ENCODE measurements around the gene COX4I1. TPM values are rescaled to one million over a fixed set of nuclear protein-coding genes. Genes with fewer than 3 reads are reported as not detected.

The COX4I1 gene
- total RNA-seq, 1 experiment from 2014 or later = 673 TPM

DNA sequence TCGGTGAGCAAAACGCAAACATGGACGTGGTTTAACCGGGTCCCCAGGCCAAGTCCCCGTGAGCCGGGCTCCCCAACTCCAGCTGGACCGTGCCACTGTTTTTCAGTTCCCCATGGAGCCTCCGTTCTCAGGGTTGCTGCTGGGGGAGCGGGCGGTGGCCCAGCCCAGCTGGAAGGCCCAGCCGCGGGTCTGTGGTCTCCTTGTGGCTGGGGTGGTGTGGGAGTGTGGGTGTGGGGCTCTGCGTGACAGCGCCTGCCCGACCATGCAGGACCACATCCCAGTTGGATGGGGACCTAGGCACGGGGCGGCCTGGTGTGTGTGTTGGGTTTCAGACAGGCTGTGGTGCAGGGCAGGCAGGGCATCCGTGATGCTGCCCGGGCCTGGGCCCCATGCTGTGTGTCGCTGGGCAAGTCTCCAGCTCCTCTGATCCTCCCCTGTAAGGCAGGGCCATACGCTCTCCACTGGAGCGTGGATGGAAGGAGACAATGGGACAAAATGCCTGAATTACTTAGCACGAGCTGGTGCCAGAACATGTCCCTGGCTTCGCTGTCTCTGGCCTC, 40.3 kb downstream of the COX4I1 start:
- no peaks in the 10 kb centered on the region for H3K9me3 ChIP-seq
- no peaks in the 10 kb centered on the region for H3K36me3 ChIP-seq
- DNase-seq = no peak
- H3K27me3 ChIP-seq = peaks cover 8% of the 10 kb centered on the region; the same call in 1 of the 2 replicates
- H3K4me3 ChIP-seq = no peak overlapping the region

- no peaks in the 10 kb centered on the region for H3K9me3 ChIP-seq
- no peaks in the 10 kb centered on the region for H3K36me3 ChIP-seq
- DNase-seq = no peak
- H3K4me3 ChIP-seq = no peak overlapping the region
- H3K27me3 ChIP-seq = peaks cover 7% of the 10 kb centered on the region; the same call in 1 of the 2 replicates
Measured at GRCh38 chr16:85840395-85840794, 40.9 kb downstream of the COX4I1 start.

DNA sequence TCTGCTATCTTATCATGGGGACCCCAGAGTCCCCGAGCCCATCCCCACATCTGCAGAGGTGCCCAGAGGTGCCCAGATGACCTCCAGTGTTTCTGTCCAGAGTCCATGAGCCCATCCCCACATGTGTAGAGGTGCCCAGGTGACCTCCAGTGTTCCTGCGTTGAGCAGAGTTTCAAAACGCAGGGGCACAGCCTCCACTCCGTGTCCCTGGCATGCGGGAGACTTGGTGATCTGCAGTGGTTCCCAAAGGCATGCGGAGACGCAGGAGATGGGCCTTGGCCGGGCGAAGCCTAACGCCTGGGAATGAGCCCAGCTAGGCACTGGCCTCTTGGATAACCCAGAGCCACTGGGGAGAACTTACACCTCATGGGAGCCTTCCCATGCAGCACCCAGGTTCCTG, 41.3 kb downstream of the COX4I1 start:
- H3K9me3 ChIP-seq = no peaks in the 10 kb centered on the region
- no peak for DNase-seq
- no peak overlapping the region for H3K4me3 ChIP-seq
- peaks cover 3% of the 10 kb centered on the region; the same call in 1 of the 2 replicates for H3K27me3 ChIP-seq
- H3K36me3 ChIP-seq = no peaks in the 10 kb centered on the region

DNA sequence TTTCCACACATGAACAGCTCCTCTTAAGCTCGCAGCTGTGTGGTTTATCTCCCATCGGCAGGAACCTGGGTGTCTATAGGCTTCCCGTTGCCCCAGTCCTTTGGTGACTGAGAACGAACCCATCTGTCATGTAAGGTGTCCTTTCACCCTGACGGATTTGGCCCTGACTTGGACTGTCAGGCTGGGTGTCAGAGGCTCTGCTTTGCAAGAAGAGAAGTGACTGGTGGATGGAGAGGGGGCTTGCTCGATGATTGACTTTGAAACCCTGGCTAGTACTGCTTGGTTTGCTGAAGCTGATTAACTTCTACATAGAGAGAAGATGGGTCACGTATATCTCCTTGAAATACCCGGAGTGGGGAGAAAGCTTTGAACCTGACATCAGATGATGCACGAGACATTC, 42.9 kb downstream of the COX4I1 start:
- no peak for DNase-seq
- no peaks in the 10 kb centered on the region for H3K36me3 ChIP-seq
- H3K4me3 ChIP-seq = no peak overlapping the region
- H3K27me3 ChIP-seq = peaks cover under 1% of the 10 kb centered on the region; the same call in 1 of the 2 replicates
- no peaks in the 10 kb centered on the region for H3K9me3 ChIP-seq

GRCh38 chr16:85842848-85843247, 43.4 kb downstream of the COX4I1 start:
- Histone ChIP-seq H3K9me3 (no peaks in the 10 kb centered on the region), H3K27me3 (no peaks in the 10 kb centered on the region; the same call in 1 of the 2 replicates), H3K36me3 (no peaks in the 10 kb centered on the region), H3K4me3 (no peak overlapping the region)
- no peak for DNase-seq

- H3K9me3 ChIP-seq = no peaks in the 10 kb centered on the region
- DNase-seq = no peak
- H3K27me3 ChIP-seq = no peaks in the 10 kb centered on the region; the same call in 1 of the 2 replicates
- H3K36me3 ChIP-seq = no peaks in the 10 kb centered on the region
- H3K4me3 ChIP-seq = no peak overlapping the region
Measured at GRCh38 chr16:85843471-85844168, 44.1 kb downstream of the COX4I1 start.

DNA sequence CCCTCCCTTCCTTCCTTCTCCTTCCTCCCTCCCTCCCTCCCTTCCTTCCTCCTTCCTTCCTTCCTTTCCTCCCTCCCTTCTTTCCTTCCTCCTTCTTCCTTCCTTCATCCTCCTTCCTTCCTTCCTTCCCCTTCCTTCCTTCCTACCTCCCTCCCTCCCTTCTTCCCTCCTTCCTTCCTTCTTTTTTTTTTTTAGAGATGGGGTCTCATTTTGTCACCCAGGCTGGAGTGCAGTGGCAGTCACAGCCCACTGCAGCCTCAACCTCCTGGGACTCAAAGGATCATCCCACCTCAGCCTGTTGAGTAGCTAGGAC, 44.6 kb downstream of the COX4I1 start:
- DNase-seq = no peak
- H3K36me3 ChIP-seq = no peaks in the 10 kb centered on the region
- H3K27me3 ChIP-seq = no peaks in the 10 kb centered on the region; the same call in 1 of the 2 replicates
- no peaks in the 10 kb centered on the region for H3K9me3 ChIP-seq
- H3K4me3 ChIP-seq = no peak overlapping the region

DNA sequence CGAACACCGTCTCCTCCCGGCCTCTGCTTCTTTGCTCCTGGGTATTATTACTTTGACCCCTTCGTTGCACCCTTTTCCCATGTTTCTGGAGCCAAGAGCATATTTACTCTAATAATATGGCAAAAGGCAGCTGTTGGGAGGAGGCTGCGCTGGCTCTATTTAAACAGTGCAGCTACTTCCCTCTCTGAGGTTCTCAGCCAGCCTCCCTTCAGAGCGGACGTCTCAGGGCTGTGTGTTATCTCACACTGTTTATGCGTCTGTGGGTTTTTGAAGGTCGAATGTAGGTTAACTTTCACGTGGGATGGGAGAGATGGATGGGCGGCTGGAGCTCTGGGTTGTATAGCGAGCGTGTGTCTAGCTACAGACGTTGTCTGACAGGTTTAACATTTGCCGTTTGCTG, 45.3 kb downstream of the COX4I1 start:
- no peak overlapping the region for H3K4me3 ChIP-seq
- no peaks in the 10 kb centered on the region; the same call in none of the 2 replicates for H3K27me3 ChIP-seq
- no peak for DNase-seq
- no peaks in the 10 kb centered on the region for H3K9me3 ChIP-seq
- no peaks in the 10 kb centered on the region for H3K36me3 ChIP-seq

GRCh38 chr16:85845266-85845665, 45.8 kb downstream of the COX4I1 start:
- Histone ChIP-seq H3K4me3 (no peak overlapping the region), H3K9me3 (no peaks in the 10 kb centered on the region), H3K36me3 (no peaks in the 10 kb centered on the region), H3K27me3 (no peaks in the 10 kb centered on the region; the same call in none of the 2 replicates)
- DNase-seq = no peak

DNA sequence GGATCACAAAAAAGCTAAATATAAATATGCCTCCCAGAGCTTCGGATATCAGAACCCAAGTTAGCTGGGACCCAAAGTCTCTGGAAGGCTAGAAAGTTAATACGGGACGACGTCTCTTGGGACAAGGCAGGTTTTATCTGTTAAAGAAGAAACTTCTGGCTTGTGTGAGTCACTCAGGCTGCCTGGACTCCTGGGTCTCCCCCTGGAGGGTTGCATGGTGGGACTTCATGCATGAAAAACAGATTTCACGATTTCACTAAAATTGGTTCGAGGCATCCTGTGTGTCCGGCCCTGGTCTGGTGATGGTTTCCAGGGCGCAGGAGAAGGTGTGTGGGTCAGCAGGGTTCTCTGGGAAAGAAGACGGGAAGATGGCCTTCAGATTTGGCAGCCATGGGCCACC, 47.0 kb downstream of the COX4I1 start:
- H3K27me3 ChIP-seq = no peaks in the 10 kb centered on the region; the same call in none of the 2 replicates
- no peak for DNase-seq
- no peaks in the 10 kb centered on the region for H3K9me3 ChIP-seq

GRCh38 chr16:85847036-85847435, 47.5 kb downstream of the COX4I1 start:
- DNase-seq = no peak
- Histone ChIP-seq H3K4me3 (no peak overlapping the region), H3K36me3 (no peaks in the 10 kb centered on the region), H3K27me3 (no peaks in the 10 kb centered on the region; the same call in none of the 2 replicates), H3K9me3 (no peaks in the 10 kb centered on the region)

More for the DNA sequence above, 47.0 kb downstream of the COX4I1 start:
- no peaks in the 10 kb centered on the region for H3K36me3 ChIP-seq
- H3K4me3 ChIP-seq = no peak overlapping the region

DNA sequence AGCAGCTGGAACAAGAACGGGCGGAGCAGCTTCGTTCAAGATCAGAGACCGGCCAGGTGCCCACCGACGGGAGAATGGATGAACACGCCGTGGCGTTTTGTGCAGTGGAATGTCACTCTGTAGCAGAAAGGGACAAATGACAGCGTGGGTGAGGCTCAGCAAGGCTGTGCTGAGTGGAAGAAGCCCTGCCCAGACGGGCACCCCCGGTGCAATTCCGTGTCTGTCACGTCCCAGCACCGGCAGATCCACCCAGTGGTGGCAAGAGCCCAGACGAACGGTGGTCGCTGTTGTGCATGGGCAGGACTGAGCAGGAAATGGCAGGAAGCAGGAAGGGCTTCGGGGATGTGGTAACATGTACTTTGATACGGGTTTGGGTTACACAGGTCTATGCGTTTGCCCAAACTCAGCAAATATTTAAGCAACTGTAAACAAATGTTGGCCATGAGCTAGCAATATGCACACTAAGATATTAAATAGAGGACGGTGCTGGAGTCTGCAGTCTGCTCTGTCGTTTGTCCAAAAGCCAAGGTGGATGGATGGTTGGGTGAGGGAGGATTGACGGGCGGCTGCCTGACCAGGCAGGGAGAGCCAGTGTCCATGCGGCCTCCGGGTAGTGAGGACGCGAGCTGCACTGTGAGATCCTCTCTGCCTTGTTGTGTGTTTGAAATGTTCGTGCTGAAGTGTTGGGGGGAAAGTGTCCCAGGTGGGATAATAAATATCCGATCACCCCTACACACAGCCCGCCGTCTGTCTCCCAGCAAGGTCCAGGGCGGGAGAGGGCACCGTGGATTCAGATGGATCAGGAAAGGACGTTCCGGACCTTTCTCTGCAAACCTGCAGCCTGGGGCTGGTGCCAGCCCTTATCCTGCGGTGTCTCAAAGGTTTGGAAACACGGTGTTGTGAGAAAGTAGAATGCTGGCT, 48.4 kb downstream of the COX4I1 start:
- Histone ChIP-seq H3K9me3 (no peaks in the 10 kb centered on the region), H3K27me3 (no peaks in the 10 kb centered on the region; the same call in none of the 2 replicates)

GRCh38 chr16:85848986-85849385, 49.5 kb downstream of the COX4I1 start:
- H3K36me3 ChIP-seq = no peaks in the 10 kb centered on the region
- no peaks in the 10 kb centered on the region for H3K9me3 ChIP-seq
- H3K27me3 ChIP-seq = no peaks in the 10 kb centered on the region; the same call in none of the 2 replicates
- no peak overlapping the region for H3K4me3 ChIP-seq
- no peak for DNase-seq

More for the DNA sequence above, 48.4 kb downstream of the COX4I1 start:
- H3K36me3 ChIP-seq = no peaks in the 10 kb centered on the region
- no peak for DNase-seq
- no peak overlapping the region for H3K4me3 ChIP-seq

- no peaks in the 10 kb centered on the region; the same call in none of the 2 replicates for H3K27me3 ChIP-seq
- no peaks in the 10 kb centered on the region for H3K9me3 ChIP-seq
- no peak for DNase-seq
- no peaks in the 10 kb centered on the region for H3K36me3 ChIP-seq
- no peak overlapping the region for H3K4me3 ChIP-seq
Measured at GRCh38 chr16:85849388-85849787, 49.9 kb downstream of the COX4I1 start.

- no peaks in the 10 kb centered on the region; the same call in none of the 2 replicates for H3K27me3 ChIP-seq
- no peaks in the 10 kb centered on the region for H3K9me3 ChIP-seq
- H3K36me3 ChIP-seq = no peaks in the 10 kb centered on the region
- no peak for DNase-seq
- H3K4me3 ChIP-seq = no peak overlapping the region
Measured at GRCh38 chr16:85850344-85850880, 50.9 kb downstream of the COX4I1 start.

GRCh38 chr16:85851034-85851785, 51.7 kb downstream of the COX4I1 start:
- DNase-seq = no peak
- Histone ChIP-seq H3K9me3 (no peaks in the 10 kb centered on the region), H3K36me3 (no peaks in the 10 kb centered on the region), H3K27me3 (no peaks in the 10 kb centered on the region; the same call in none of the 2 replicates), H3K4me3 (no peak overlapping the region)

Measured in MG63 (cell line).